CD4-positive, alpha-beta T cell treated with Interleukin-10 for 1 hour (primary cell): ENCODE data around the gene NOTCH2.

Experiments used
- DNase-seq: peaks from one replicate; pipeline ENCODE4 v3.0.0-alpha.2; 2020

The NOTCH2 gene

DNA sequence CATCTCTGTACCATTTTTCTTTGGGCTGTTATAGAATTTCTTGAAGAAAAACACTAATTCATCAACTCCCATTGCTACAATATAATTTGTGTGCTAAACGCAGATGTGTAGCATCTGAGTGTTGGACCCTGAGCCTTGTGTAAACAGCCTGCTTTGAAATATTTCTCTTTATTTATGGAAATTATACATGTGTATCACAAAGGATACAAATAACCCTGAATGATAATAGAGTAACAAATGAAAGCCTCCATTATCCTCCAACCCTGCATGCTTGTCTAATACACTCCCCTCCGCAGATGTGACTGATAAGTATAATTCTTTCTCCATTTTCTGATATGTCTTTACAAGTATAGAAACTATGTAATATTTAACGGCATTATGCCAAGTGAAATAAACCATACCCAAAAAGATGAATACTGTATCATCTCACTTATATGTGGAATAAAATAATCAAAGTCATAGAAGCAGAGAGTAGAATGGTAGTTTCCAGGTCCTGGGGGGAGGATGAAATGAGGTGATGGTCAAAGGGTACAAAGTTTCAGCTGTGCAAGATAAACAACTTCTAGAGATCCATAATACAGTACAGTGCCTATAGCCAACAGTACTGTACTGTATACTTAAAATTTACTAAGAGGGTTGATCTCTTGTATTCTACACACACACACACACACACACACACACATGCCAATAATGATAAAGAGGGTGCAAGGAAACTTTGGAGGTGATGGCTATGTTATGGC lies 170.3 kb downstream of the NOTCH2 start:
- DNase-seq = no peak

DNA sequence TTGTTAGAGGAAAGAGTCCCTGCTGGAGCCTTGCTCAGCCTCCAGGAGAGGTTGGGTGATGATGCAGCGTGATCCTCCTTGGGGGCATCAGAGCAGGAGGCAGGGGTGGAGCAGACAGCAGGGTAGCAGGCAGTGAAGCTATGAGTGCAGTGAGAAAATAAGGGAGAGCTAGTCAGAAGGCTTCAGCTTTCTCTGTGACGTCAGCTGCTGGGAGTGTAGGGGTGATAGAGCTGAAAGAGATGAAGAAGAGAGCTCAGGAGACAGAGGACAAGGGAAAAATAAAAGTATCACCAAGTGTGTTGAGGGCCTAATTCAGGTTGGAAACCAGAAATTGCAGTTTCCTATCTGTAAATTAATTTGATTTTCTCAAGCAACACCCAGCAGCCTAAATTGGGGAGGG lies 170.9 kb downstream of the NOTCH2 start:
- DNase-seq = no peak

DNA sequence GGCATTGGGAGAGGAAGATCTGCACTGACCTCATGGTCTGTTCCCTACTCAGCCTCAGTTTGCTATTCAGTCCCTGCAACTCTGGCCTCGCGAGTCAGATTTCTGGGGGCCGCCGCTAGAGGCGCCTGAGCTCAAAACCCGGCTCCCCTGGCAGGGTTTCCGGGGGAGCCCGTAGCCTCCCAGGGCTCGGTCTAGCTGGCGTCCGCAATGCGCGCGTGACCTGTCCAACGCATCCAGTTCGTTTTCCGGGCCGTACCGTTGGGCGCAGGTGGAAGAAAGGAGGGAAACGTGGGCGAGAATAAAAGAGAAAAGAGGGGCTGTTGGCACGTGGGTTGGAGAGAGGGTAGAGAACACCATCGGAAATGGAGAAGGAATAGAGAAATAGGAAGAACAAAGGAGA lies 173.2 kb downstream of the NOTCH2 start, which contains the start of gene ADAM30:
TSS of gene ADAM30 (minus strand) at position 213 of the 400 bp plus-strand sequence. CDS start at position 34, 179 bp downstream.
- DNase-seq = no peak

DNA sequence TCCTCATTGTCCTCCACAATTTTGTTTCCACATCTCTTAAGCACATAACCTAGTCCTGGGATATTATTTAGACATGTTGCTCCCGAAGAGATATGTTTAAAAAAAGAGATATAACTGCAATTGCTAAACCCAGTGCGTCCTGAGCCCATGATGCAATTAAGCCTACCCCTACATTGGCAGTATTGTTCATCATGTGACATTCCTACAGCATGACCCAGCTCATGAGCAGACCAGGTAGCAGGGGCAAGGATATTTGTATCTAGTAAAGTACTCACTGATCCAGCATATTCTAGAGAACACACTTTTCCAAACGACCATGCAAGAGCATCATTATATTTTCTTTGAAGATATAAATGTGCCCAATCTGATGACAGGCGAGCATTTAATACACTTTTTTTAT lies 174.4 kb downstream of the NOTCH2 start:
- DNase-seq = no peak

DNA sequence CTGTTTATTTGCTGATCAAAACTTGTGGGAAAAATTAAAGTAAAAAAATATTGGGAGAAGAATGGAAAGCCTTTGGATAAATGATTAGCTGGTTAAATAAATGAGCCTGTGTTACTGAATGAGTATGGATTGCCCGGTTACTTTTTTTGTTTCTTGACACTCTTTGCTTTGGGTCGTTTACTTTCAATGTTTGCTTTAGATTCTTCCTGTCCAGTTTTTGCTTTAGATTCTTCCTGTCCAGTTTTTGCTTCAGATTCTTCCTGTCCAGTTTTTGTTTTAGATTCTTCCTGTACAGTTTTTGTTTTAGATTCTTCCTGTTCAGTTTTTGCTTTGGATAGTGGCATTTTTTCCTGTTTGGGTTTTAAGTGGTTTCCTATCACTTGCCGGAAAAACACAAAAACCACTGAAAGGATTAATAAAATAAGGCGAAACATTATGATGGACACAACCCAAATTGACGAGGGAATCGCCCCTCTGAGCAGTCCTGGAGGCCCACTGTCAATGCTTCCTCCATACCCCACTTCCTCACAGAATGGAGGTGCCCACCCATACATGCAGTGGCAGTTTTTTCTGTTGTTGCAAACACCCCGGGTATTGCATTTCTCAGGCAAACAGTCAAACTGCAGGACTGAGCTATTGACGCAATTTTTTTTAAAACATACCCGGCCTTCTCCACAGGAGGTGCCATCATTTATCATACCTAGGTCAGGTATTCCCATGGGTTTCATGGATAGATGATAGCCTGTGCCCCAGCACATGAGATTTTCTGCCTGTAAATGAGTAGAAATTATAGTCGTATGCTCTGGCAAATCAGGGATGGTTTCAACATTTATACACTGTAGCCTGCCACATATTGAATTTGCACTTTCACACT lies 175.4 kb downstream of the NOTCH2 start:
- no peak for DNase-seq

DNA sequence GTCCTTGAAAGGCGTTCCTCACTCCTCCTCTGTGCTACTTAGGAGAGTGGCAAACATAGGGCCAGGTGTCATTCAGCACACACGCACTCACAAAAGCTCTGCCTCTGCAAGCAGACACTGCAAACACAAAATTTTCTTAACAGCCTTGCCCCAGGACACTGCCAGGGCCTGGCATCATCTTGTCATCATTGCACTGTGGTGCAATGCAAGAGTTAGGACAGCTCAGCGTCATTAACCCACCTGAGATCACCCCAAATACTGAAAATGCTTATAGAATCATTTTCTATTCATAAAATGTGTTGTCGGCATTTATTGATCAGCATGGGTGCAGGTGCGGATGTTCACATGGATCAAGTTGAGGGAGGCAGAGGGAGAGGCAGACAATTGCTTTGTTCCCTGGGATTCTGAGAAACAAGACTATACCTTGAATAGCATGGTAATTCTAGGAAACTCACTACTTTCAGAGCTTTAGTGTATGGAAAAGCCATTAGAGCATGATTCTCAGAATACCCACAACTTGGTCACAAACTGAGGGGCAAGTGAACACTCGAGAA lies 176.1 kb downstream of the NOTCH2 start:
- no peak for DNase-seq

DNA sequence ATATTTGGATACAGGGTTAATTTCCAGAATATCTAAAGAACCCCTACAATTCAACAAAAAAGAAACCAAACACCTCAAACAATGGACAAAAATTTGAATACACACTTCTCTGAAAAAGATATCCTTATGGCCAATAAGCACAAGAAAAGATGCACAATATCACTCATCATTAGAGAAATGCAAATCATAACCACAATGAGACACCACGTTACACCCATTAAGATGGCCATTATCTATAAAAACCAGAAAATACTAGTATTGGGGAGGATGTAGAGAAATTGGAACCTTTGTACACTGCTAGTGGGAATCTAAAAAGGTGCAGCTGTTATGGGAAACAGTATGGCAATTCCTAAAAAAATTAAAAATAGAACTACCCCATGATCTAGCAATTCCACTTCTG lies 178.1 kb downstream of the NOTCH2 start:
- DNase-seq = no peak

DNA sequence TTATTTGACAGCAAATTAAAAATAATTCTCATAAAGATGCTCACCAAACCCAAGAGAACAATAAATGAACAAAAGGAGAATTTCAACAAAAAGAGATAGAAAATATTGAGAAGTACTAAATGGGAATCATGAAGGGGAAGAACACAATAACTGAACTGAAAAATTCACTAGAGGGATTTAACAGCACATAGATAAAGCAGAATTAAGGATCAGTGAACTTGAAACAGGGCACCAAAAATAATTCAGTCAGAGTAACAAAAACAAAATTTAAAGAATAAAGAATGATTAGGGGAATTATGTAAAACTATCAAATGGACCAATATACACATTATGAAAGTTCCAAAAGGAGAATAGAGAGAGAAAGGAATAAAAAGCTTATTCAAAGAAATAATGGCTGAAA lies 181.0 kb downstream of the NOTCH2 start:
- no peak for DNase-seq

DNA sequence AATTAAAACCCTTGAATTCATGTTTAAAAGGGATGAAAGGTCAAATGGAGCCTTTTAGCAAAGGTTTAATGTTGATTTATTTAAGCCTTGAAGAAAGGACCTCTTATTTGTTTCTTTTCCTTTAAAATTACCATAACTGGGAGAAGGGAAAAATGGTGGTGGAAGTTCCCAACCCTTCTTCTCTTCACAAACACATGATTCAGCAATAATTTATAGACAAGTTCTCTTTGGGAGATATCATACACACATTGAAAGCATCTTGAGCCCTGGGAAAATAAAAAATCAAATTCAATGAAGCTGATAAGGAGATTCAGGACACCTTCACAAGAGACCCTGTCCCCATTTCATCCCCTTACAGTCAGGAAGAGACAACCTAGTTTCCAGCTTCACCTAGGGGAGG lies 182.0 kb downstream of the NOTCH2 start:
- no peak for DNase-seq

DNA sequence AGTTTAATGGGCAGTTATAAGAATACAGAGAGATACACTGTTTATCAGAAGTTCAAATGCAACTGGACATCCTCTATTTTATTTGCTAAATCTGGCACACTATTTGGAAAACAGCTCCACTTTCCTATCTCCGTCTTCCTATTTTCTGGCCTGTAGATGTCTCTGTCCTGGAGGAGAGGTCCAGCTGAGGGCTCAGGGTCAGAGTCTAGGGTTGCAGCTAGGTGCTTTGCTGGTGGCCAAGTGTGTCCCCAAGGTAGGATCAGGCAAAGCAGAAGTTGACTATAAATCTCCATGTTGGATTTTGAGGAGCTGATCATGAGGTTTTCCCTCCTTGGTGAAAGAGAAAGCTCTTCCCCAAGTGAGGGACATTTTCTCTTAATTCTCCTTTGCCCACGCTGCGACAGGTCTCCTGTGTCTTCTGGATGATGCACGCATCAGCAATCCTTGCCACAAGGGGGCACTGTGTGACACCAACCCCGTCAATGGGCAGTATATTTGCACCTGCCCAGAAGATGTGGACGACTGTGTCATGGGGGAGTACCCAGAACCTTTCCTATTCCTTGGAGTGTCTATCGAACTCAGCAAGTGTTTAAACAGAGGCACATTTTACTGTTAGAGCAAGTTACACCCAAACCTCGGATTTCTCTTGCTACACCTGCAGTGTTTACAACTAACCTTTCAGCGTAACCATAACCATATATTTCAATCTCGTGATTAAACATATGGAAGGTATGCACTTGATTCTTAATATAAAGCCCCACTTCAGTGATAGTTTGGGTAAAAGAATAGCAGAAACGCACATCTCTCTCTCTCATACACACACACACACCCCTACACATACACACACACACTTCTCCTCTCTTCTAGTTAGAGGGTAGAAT lies 183.3 kb downstream of the NOTCH2 start:
- DNase-seq = peak; percentile 58

DNA sequence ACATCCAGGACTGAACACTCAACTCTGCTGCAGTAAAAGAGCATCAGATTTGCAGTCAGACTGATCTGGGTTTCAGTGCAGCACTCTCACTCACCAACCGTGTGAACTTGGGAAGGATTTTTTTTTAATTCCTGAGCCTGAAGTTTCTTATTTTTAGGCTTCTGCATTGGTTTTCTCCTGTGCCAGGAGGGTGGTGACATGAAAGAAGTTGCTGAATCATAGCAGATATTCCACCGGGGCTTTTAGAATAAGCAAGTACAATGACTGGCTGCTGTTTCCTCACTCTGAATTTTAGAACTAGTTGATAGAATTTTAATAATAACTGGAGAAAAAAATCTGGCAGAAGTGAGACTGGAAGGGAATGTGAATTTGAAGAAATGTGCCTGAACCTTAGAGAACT lies 184.8 kb downstream of the NOTCH2 start:
- DNase-seq = no peak

DNA sequence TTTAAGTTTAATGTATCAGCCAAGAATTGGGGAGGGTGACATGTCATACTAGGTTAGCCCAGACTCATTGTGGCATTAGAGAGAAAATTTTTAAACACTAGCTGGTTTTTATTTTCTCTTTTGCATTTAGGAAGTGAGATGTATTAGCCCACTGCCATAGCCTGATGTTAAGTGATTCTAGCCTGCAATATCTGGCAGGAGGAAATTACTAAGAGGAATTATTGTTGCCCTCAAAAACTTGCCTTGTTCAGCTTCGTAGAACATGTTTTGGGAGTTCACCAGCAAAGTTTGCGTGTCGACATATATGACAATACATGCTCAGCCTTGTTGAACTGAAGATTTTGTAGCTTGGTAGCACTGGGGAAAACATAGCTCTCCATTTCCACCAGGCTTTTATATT lies 185.6 kb downstream of the NOTCH2 start:
- DNase-seq = no peak

DNA sequence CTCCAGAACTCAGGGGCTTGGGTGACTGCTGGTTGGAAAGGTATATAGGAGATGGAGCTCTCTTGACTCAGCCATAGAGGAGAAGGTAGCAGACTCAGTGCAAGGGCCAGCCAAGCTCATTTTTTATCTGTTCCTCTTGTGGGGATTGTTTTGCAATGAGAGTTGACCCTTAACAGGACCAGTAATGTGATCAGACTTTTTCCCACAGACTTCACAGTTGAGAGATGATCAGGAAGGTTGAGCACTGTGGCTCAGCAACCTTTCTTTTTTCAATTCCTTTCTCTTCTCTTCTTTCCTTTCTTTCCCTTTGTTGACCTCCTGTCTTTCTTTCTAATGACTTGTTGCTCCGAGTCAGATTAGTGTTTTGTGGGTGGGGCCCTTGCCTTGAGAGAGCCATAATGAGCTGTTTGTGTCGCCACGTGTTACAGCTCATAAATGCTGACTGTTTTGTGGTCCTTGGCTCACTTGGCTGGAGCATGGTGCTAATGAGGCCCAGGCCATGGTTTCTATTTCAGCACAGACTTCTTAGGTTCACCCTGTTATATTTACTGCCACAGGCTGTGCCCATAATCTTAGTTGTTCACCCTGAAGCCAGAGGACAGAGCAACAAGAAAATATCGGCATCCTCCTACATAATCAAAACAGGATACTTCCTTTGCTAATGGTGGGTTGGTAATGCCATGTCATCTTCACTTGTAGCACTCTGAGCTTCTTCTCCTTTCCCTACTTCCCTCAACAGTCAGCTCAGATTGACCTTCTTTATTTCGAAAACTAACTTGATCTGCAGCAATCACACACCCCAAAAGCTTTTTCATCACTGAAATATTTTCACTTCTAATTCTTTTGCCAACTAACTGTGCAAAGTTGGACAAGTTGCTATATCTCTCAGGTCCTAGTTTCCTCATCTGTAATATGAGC lies 187.1 kb downstream of the NOTCH2 start:
- no peak for DNase-seq

DNA sequence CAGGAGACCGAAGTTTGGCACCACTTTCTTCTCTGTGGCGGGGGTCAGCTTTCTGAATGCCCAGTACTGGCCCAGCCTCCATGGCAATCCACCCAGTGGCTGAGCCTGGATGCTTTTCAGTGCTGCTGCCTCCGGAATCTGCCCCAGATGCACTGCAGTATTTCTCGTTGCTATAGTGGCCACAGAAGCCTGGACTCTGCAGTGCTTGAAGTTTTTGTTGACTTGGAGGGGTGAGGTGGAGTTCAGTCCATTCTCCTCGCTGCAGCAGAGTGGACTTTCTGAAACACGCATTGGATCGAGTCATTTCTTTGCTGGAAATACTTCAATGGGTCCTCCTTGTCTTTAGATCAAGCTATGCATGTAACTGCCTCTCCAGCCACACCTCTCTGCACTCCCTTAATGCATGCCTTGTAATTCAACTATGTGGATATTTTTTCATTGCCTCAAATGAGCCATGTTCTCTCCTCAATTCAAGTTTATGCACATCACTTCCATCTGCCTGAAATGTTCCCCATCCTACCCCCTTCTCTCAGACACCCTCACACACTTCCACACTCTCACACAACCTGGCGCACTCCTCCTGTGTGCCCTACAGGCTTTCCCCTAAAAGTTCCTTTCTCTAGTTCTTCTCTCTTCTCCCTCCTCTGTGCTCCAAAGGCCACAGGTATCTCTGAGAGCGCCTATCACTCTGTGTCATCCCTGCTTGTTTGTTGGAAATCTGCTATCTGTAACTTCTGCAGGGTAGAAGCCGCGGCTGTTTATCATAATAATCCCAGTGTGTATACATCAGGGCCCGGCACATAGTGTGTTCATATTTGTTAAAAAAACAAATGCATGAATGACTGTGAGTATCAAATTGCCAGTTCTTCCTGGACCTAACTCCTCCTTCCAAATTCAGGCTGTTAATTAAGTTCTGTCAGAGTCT lies 189.7 kb downstream of the NOTCH2 start:
- DNase-seq = no peak

DNA sequence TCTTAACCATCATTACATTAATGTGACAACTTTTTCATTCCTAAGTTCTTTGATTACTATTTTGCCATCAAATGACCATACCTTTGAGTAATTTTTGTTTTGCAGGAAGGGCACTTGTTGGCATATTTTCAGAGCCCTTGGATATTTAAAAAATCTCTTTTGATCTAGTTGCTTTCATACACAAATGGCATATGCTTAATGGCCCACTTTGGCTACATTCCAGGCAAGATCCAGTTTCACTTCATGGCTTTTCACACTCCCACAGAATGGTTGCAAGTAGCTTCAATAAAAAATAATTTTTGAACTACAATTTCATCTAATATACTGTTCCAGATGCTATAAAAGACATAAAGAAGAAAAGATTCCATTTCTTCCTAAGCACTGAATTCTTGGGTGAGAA lies 191.3 kb downstream of the NOTCH2 start:
- no peak for DNase-seq

DNA sequence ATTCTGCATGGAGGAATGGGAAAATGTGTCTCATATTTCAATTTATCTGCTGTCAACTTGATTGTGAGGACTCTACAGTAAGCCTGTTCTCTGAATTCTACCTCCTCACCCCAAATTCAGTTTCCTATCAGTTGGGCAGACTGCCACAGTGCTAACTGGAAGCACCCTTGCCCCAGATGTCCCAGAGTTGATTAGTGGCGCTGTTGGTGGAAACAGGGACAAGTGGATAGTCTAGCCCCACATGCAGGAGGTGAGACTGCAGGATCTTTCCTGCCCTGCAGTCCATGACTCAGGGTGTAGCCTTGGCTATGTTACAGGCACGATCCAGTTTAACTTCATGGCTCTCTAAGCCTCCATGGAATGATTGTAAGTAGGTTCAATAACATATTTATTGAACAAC lies 195.3 kb downstream of the NOTCH2 start:
- DNase-seq = no peak

DNA sequence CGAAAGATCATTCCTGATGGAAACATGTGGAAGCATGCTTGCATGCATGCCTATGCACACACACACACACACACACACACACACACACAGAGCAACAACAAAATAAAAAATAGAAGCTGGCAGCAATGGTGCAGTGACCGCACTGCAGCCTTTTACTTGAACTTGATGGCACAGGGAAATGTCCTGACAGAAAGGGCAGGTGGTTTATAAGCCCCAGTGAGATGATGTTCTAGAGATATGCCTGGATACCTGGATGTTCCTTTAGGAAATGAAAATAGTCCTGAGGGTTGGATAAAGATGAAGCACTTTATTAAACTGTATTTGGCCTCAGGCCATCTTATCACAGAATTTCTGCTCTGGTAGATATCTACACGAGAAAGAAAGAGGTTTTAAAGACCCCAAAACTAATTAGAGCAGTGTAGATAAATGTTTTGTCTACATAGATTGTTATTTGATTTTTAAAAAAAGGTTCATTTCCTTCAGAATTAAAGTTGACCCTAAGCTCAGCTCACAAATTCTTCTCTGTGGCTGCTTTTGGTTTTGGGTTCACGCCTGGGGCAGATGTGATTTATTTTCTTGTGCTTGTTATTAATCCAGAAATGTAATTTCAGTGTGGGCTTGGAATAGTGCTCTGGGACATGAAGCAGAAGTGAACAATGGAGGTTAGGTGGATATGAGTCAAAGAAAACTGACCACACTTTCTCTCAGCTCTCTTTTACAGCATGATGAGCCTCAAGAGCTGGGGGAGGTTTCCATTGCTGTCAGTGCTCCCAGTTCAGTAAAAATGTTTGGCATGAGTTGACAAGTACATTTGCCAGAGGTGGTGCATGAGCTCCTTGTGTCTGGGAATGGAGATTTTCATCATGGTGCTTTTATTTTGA lies 196.1 kb downstream of the NOTCH2 start:
- DNase-seq = no peak

DNA sequence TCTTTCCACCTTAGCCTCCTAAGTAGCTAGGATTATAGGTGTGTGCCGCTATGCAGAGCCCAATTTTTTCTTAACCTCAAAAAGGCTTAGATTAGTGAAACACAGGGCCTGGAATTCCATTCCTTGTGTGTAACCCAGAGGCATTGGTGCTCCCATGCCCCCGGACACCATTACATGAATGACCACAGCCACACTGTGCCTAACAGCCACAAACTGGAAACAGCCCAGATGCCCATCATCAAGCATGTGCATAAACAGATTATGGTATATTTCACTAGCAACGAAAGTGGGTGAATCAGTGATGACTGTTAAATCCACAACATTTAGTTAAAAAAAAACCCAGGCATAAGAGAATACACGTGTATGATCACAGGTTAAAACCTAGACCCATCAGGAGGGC lies 197.6 kb downstream of the NOTCH2 start:
- DNase-seq = no peak

DNA sequence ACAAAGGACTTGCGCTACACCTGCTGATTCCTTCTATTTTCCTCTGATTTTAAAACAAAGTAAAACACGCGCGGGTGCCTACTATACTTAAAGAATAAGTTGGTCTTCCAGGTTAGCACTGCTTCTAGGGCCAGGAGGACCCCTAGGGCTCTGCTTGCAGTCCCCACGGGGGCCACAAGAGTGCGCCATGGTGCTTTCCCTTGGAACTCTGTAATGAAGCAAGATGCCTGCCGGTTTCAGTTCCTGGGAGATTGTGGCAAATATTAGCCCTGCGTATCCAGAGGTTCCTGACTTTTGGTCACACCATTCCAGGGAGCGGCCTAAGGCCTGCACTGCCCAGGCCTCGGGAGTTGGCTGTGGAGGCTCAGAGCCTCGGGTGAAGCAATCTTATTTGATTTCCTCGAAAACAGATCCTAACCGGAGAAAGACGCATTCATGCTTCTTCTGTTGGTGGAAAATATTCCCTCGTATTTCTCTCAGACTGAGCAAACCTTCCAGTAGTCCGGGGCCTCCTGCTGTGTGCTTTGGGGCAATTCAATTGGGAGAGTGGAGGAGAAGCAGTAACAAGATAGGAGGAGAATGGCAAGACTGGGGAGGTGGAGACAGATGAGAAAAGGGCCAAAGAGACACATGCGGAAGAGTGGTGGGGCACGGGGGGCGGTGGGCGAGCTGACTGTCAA lies 198.4 kb downstream of the NOTCH2 start:
- peak; percentile 48 for DNase-seq
